ENCODE data around the gene PSMD6. TPM values are rescaled to one million over a fixed set of nuclear protein-coding genes. Genes with fewer than 3 reads are reported as not detected.

Gene PSMD6
- total and polyA plus RNA-seq, 9 donors = 30.8 to 68.6 (median 55.7) TPM

- WGBS, 3 donors = 38 to 60% (median 53%) methylated on average over 1 of the region's 1 CpG
- Histone ChIP-seq H3K27me3 (no peaks in the 10 kb centered on the region), H3K4me3 (no peak overlapping the region), H3K9me3 (no peaks in the 10 kb centered on the region), H3K36me3 (no peaks in the 10 kb centered on the region), H3K4me1 (ENCODE audit: insufficient read depth) (no peaks in the 10 kb centered on the region), H3K27ac (no peak overlapping the region)
- no peak for DNase-seq
- TF ChIP-seq POLR2A (IDR thresholded peaks at IDR 0.05) (no peak), CTCF (IDR thresholded peaks at IDR 0.05) (no peak), EP300 (IDR thresholded peaks at IDR 0.05) (no peak)
- intact Hi-C loops (cut with DNase I) = no loop called here
Measured at GRCh38 chr3:64042952-64043351, 19.7 kb upstream of the PSMD6 start.

GRCh38 chr3:64039981-64040733, 16.9 kb upstream of the PSMD6 start:
- intact Hi-C loops (cut with DNase I) = loop anchor here in 2 of 4 donors (10.0 kb wide), 2 partner anchors 225 to 365 kb away; no protein-coding TSS in a partner anchor

GRCh38 chr3:64039332-64039731, 16.0 kb upstream of the PSMD6 start:
- no peaks in the 10 kb centered on the region for H3K27me3 ChIP-seq
- no peaks in the 10 kb centered on the region for H3K9me3 ChIP-seq
- DNase-seq = no peak
- no peak overlapping the region for H3K4me3 ChIP-seq
- no peak for TF ChIP-seq EP300 (IDR thresholded peaks at IDR 0.05)
- TF ChIP-seq CTCF (IDR thresholded peaks at IDR 0.05) = no peak
- TF ChIP-seq POLR2A (IDR thresholded peaks at IDR 0.05) = no peak
- intact Hi-C loops (cut with DNase I) = loop anchor here in 2 of 4 donors (10.0 kb wide), 2 partner anchors 225 to 365 kb away; no protein-coding TSS in a partner anchor
- H3K27ac ChIP-seq = no peak overlapping the region
- no peaks in the 10 kb centered on the region for H3K36me3 ChIP-seq
- 76 to 81% (median 80%) methylated on average over 4 of the region's 4 CpGs for WGBS, 3 donors
- H3K4me1 ChIP-seq (ENCODE audit: insufficient read depth) = no peaks in the 10 kb centered on the region

More at GRCh38 chr3:64039981-64040733, 16.9 kb upstream of the PSMD6 start:
- 60 to 75% (median 69%) methylated on average over 5 of the region's 5 CpGs for WGBS, 3 donors
- DNase-seq = no peak
- no peaks in the 10 kb centered on the region for H3K9me3 ChIP-seq
- H3K27ac ChIP-seq = no peak overlapping the region
- H3K36me3 ChIP-seq = no peaks in the 10 kb centered on the region
- H3K4me3 ChIP-seq = no peak overlapping the region
- no peaks in the 10 kb centered on the region for H3K4me1 ChIP-seq (ENCODE audit: insufficient read depth)
- H3K27me3 ChIP-seq = no peaks in the 10 kb centered on the region
- TF ChIP-seq EP300 (IDR thresholded peaks at IDR 0.05) = no peak
- TF ChIP-seq POLR2A (IDR thresholded peaks at IDR 0.05) = no peak
- TF ChIP-seq CTCF (IDR thresholded peaks at IDR 0.05) = no peak

- DNase-seq = no peak
- Histone ChIP-seq H3K36me3 (no peaks in the 10 kb centered on the region), H3K27ac (no peak overlapping the region), H3K4me3 (no peak overlapping the region), H3K9me3 (no peaks in the 10 kb centered on the region), H3K27me3 (no peaks in the 10 kb centered on the region), H3K4me1 (ENCODE audit: insufficient read depth) (no peaks in the 10 kb centered on the region)
- TF ChIP-seq EP300 (IDR thresholded peaks at IDR 0.05) (no peak), CTCF (IDR thresholded peaks at IDR 0.05) (no peak), POLR2A (IDR thresholded peaks at IDR 0.05) (no peak)
- 63 to 72% (median 68%) methylated on average over 4 of the region's 4 CpGs for WGBS, 3 donors
- intact Hi-C loops (cut with DNase I) = loop anchor here in 2 of 4 donors (10.0 kb wide), 2 partner anchors 226 to 366 kb away; no protein-coding TSS in a partner anchor
Measured at GRCh38 chr3:64038253-64038767, 15.0 kb upstream of the PSMD6 start.

Measured in ovary (tissue), 9 donors.